Hypothalamus (tissue), 51 donors: ENCODE data around the gene LDLRAP1.
A peak's percentile ranks its signal among the peaks of the same experiment; 100 is the strongest.
"Not testable (repeated sequence)": the region's sequence is repeated elsewhere in the genome, so short reads cannot be mapped to it uniquely, and the experiment has no call there.

ENCODE experiments used
- DNase-seq, 51 donors: peaks; one replicate each; lab custom pipeline; 2025; lab: John Stamatoyannopoulos, UW

LDLRAP1 gene

DNA sequence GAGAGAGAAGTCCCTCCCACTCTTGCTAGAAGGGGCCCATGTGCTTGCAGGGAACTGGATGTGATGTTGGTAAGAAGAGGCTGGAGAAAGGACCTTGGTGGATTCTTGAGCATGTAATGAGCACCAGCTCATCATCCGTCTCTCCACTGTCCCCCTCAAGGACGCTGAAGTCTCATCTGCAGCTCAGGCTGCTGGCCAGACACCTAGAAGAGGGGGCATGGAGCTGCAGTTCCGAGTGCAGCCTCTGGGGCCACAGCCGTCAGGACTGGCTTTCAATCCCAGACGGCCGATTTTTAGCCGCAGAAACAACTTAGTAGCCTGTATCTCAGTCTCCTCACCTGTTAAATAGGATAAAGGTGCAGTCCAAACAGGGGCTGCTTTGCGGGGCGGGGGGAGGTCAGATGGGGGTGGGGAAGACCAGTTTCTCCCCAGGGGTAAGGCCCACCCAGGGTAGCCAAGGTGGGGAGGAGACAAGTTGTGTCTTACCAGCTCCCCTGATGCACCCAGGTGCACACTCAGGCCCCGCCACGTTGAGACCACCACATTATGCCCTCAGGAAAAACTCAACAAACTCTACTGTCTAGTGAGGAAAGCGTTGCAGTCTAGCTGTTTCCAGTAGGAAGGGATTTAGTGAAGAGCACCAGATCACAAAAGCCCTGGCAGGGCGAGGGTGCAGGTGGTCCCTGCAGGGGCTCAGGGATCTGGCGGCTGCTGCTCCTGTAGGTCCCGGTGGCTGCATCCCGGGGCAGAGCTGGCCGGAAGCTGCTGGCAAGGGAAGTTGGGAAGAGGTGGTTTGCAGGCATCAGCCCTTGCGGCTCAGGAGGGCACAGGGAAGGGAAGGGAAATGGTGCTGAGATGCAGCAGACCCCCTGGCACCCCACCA, 29.5 kb downstream of the LDLRAP1 start:
- peak in 10 of 51 donors; percentile 13 to 52 (median 34) for DNase-seq

DNA sequence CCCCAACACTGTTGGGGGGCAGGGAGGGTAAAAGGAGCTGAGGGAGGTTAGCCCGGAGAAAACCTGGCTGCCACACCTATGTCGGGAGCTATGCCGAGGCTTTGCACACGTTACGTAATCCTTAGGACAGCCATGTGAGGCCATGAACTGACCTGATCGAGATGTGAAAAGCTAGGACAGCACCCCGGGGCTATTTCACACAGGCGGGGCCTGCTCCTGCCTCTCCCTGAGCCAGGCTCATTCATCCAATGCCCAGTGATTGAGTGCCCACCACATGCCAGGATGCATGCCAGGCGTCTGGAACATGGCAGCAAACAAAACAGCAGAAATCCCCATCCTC, 30.2 kb downstream of the LDLRAP1 start:
- DNase-seq: no peak

DNA sequence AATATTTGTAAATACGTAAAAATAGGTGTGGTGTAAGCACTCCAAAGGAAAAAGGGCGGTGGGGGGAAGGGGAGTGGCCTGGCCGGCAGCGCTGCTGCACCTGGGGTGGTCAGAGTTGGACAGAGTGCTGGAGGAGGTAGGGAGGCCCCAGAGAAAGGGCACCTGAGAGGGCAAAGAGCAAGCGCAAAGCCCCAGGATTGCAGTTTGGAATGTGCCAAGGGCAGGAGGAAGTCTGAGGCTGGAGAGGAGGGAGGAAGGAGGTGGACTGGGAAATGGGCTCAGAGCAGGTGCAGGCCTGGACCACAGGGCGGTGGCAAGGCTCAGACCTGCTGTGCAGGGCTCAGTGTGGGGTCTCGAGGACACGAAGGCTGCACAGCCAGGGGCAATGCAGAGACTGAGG, 30.6 kb downstream of the LDLRAP1 start:
- DNase-seq: no peak

DNA sequence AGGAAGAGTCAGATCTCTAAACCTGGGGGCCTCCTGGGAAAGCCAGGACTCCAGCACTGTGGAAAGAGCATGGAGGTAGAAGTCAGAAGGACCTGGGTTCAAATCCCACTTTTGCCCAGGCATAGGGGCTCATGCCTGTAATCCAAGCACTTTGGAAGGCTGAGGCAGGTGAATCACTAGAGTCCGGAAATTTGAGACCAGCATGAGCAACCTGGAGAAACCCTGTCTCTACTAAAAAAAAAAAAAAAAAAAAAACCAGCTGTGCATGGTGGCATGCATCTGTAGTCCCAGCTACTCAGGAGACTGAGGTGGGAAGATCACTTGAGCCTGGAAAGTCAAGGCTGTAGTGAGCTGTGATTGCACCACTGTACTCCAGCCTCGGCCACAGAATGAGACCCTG, 31.8 kb downstream of the LDLRAP1 start:
- DNase-seq: no peak

DNA sequence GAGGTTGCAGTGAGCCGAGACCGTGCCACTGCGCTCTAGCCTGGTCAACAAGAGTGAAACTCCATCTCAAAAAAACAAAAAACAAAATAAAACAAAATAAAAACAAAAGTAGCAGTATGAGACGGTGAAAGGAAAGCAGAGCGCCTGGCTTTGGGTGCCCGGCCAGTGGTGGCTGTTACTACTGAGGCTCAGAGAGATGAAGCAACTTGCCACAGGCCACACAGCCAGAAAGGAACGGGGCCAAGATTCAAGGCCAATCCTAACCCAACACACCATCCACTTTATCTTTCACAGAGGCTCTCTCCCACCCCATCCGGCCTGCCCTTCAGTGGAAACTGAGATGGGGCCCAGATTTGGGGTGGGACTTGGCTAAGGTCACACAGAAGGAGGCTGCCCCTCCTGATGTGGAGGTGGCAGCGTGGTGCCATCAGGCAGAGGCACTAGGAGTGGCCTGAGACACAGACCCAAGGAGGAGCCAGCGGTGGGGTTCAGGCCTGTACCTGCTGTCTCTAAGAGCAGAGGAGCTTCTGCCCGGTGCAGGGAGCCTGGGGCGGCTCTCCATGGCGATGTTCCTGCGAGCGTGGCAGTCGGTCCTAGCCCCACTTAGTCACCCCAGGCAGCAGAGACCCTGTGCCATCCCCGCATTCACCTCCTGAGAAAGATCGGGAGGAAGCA, 33.2 kb downstream of the LDLRAP1 start:
- DNase-seq: no peak

DNA sequence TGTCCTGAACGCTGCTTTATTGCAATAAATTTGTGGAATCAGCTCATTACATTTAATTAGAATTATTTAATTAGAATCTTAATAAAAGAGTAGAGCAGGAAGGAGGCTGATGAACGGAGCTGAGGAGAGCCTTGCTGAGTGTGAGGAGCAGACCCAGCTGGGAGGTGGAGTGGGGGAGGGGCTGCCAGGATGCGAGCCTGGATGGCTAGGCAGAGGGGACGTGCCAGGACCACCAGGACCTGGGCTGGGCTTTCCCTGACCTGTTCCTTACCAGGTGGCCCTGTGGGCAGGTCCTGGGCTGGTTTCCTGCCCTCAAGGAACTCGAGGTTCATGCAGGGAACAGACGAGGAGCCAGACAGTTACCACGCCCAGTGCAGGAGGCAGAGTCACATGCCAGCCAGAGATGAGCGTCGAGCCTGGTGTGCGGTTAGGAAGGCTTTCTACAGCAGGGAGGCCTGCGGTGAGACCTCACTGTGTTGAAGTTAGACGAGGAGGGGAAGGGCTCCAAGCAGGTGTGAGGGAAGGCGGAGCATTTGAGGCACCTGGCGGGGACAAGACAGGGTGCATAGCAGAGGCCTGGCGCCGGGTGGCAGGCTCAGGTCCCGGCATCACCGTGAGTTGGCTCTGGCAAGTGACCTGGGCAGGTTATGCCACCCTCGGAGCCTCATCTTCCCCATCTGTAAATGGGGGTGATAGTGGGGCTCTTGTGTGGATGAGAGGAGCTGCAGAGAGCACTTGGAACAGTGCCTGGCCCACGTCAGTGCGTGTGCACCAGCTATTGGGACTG, 33.9 kb downstream of the LDLRAP1 start:
- no peak for DNase-seq

DNA sequence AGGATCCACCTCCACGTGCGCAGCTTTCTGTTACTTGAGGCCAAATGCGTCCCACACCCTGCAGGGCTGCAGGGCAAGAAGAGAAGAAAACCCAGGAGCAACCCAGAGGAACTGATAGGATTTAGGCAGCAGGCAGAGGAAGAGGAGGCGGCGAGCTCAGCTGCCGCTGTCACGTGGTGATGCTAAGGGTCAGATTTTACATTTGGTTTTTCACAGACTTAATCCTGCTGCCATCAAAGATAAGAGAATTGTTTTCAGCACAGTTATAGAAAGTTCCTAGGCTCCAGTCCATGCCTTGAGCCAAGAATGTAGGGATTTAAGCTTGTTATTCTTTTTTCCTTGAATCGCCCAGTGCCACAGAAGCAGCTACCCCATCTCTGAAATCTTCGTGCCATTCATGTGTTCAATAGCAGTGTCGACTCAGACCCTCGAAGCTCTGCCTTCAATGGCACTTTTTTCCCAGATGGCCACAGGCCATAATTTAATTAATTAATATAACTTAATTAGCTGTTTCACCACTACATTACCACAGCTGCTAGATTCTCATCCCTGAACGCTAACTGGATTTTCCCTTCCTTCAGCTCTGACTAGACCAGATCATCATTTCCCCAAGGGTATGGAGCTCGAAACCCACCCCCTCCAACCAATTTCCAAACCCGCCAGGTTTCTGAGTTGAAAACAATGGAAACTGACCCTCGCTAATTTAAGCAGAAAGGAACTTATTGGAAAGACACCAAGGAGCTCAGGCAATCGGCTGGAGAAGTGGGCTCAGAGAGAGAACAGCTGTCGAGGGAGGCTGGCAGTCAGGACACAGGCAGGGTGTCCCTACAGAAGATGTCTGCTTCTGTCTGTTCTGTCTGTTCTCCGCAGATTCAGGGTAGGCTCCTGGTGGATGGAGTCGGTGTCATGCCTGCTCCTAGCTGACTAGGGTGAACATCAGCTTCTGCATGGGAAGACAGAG, 36.2 kb downstream of the LDLRAP1 start:
- no peak for DNase-seq

DNA sequence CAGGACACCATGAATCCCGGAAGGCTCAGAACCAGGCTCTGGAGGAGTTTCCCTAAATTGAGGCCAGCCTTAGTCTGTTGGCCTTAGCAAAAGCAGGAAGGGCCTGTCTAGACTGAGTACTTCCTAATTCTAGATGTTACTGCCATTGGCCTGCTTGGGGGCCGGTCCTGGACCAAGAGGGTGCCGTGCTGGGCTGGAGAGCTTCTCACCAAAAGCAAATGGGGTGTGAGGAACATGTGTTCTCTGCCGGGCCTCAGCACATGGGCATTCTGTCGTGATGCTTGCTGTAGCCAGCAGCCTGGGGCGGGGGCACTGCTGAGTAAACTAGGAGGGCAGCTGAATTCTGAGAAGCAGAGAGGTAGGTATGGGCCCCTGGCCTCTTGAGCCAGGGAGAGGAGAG, 37.5 kb downstream of the LDLRAP1 start:
- no peak for DNase-seq

DNA sequence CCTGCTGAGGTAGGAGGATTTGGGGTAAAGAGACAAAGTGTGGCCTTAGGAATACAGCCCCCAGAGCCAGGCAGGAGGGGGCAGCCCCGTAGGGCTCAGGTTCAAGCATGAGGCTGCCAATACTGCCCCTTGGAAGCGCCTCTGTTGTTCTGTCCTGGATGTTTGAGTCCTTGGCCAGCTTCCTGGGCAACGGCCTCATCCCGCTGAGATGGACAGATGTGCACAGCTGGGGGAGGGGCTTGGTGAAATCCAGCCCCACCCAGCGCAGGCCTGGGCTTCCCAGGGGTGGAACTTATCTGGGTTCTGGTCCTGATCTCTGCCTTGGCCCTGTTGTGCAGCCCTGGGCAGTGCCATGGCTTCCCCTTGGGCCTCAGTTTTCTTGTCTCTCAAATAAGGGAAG, 38.4 kb downstream of the LDLRAP1 start:
- DNase-seq: no peak

DNA sequence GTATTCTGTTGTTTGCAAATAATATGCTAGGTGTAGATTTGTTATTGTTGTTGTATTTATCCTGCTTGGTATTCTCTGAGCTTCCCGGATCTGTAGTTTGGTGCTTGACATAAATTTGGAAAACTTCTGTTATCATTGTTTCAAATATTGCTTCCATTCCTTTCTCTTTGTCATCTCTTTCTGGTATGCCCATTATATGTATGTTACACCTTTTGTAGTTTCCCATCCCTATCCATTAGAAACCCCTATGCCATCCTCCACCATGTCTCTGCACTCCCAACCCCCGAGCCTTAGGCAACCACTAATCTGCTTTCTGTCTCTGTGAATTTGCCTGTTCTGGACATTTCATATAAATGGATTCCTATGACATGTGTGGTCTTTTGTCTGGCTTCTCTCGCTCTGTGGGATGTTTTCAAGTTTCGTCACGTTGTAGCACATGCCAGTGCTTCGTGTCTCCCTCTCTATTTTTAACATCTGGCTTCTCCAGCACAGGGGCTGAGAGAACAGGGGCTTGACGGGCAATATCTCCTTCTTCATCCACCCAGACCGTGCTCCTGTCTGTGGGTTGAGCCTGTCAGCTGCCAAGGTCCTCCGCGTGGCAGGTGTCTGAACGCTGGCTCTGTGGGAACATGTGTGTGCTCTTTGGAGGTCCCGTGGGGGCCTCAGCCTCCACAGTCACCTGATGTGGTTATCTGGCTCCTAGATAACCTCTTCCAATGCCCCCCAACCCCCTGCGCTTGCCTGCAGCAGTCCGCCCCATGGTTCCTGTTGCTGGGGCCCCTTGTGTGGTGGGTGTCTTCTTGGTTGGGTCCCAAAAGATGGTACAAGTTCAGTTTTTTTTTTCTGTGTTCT, 40.3 kb downstream of the LDLRAP1 start:
- no peak for DNase-seq

DNA sequence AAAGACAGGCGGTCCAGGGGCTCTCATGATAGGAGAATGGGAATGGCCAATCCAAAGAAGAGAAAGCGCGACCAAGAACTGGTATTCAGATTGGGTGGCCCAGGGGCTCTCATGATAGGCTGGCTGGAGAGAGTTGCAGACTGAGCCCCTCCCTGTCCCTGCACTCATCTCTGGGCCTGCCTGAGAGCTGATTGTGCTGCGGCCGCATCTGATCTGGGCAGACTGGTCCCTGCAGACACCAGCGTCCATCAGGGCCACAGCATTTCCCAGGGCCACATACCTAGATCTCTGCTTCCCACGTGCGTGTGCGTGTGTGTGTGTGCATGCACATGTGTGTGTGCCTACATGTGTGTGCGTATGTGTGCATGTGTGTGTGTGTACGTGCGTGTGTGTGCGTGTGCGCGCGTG, 42.8 kb downstream of the LDLRAP1 start:
- DNase-seq: no peak

DNA sequence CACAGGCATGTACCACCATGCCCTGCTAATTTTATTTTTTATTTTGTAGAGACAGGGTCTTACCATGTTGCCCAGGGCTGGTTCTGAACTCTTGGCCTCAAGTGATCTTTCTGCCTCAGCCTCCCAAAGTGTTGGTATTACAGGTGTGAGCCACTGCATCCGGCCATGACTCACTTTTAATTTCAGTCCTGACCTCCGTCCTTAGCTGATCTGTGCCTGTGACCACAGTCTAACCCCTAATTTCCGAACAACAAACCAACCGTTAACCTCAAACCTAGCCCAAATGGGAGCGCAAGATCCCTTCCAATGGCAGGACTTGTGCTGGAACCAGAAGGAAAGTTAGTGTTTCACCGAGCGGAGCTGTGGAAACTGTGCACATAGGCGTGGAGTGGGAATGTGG, 43.9 kb downstream of the LDLRAP1 start:
- DNase-seq: no peak

DNA sequence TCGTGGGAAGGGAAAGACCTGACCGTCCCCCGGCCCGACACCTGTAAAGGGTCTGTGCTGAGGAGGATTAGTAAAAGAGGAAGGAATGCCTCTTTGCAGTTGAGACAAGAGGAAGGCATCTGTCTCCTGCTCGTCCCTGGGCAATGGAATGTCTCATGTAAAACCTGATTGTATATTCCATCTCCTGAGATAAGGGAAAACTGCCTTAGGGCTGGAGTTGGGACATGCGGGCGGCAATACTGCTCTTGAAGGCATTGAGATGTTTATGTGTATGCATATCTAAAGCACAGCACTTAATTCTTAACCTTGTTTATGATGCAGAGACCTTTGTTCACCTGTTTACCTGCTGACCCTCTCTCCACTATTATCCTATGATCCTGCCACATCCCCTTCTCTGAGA, 44.8 kb downstream of the LDLRAP1 start:
- not testable (repeated sequence) for DNase-seq

DNA sequence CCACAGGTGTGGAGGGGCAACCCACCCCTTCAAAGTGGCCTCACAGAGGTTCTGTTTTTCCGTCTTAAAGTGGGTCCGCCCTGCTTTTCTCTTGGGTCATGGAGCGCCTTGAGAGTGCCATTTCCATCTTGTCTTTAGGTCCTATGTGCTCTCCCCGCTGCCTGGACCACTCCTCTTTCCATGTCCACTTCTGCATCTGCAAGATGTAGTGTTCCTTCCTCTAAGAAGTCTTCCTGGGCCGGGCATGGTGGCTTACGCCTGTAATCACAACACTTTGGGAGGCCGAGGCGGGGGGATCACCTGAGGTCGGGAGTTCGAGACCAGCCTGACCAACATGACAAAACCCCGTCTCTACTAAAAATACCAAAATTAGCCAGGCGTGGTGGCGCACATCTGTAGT, 45.4 kb downstream of the LDLRAP1 start:
- DNase-seq: not testable (repeated sequence)

DNA sequence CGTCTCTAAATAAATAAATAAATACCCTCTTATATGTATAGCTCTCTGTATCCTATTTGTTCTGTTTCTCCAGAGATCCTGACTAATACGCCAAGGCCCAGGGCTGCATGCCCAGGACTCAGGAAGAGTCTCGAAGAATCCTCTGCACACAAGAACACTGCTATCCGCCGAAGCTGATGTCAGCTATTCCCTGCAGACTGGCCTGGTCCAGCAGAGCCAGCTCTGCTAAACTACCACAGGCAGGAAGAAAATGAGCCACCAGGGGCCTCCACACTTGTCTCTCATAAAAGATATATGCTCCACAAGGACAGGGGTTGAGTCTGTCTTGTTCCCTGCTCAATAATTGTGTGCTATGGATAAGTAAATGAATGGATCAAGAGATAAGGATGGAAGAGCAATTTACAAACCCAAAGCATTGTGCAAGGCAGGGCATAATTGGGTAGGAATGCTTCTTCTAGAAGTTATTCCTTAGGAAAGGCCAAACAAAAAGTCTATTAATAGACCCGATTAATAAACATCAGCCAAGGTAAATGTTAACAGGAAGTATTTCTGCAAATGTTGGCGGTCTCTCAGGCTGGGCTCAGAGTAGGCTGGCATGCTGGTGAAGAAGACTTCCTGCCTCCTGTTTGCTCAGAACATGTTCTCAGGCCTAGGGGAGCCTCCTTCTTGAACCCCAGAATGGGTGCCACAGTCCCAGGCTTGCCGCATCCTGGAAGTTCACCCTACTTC, 46.9 kb downstream of the LDLRAP1 start:
- DNase-seq: no peak

DNA sequence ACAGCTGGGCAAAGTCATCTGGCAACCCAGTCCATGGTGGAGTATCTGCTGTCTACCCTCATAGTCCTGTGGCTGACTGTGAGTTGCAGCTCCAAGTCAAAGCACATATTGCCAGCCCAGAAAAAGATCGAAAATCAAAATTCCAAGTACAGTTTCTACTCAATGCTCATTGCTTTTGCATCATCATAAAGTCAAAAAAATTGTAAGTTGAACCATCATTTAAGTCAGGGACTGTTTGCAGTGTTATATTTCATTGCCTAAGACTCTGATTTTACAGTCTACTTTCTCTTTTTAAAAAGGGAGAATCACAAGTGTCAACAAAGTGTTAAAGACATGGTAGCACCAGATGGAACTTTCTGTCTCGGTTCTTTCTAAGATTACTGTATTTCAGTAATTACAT, 50.5 kb downstream of the LDLRAP1 start:
- no peak for DNase-seq

DNA sequence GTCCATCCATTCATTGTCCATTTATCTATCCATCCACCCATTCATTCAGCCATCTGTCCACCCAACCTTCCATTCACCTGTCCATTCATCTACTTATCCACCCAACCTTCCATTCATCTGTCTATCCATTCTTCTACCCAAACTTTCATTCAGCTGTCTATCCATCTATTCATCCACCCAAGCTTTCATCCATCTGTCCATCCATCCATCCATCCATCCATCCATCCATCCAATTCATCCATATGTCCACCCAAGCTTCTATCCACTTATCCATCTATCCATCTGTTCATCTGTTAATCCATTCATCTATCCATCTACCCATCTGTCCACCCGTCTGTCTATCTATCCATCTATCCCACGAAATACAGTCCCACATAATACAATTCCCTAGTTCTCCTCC, 51.6 kb downstream of the LDLRAP1 start:
- no peak for DNase-seq

DNA sequence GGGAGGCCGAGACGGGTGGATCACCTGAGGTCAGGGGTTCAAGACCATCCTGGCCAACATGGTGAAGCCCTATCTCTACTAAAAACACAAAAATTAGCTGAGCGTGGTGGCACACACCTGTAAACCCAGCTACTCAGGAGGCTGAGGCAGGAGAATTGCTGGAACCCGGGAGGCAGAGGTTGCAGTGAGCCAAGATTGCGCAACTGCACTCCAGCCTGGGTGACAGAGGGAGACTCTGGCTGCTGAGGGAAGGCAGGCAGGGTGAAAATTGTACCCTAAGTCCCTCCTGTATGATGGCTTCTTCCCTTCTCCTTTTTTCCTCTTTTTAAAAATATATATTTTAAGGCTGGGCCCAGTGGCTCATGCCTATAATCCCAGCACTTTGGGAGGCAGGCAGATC, 53.2 kb downstream of the LDLRAP1 start:
- not testable (repeated sequence) for DNase-seq

DNA sequence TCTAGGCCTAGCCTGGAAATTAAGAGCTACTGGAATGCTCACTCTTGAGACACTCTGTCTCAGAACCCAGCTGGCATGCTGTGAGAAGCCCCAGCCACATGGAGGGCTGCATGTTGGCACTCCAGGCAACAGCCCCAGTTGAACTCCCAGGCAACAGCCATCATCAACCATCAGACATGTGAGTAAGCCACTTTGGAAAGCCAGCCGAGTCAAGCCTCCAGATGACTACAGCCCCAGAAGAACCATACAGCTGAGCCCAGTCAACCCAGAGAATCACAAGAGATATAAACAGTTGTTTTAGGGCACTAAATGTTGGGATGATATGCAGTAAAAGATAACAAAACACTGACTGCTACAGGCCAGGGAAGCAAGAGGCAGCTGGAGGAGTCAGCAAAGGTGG, 55.5 kb downstream of the LDLRAP1 start:
- DNase-seq: no peak
